Aortic smooth muscle cell (primary cell): Measurements from ENCODE around the gene PNLDC1. TPM values are rescaled to one million over a fixed set of nuclear protein-coding genes. Genes with fewer than 3 reads are reported as not detected.

Experiments
- total RNA-seq: library from RNA; depleted of rRNA; stranded (reverse); fragments of >200 nt; gene quantifications from 2 replicates; pipeline ENCODE4 v1.2.3, GENCODE V29; 2014

The PNLDC1 gene
- not detected in 2 replicates for total RNA-seq

GRCh38 chr6:159800141-159800865 lies at the start of gene PNLDC1:
Gene PNLDC1, plus strand, starts transcription at chr6:159800276. Its CDS starts 32 bp downstream, at chr6:159800308.

GRCh38 chr6:159761873-159762680 lies 38.0 kb upstream of the PNLDC1 start, which contains the start of gene ACAT2:
Gene ACAT2, plus strand, starts transcription at chr6:159762045. Its CDS starts 43 bp downstream, at chr6:159762088.

GRCh38 chr6:159789377-159790148 lies 10.5 kb upstream of the PNLDC1 start, which contains the start of gene TCP1:
Gene TCP1, minus strand, starts transcription at chr6:159789602. Its CDS starts 134 bp downstream, at chr6:159789468.

GRCh38 chr6:159790149-159790955 lies 9.7 kb upstream of the PNLDC1 start, which contains the start of gene MRPL18:
Gene MRPL18, plus strand, starts transcription at chr6:159790467. Its CDS starts 121 bp downstream, at chr6:159790588.

Other genes with a start within 250 kb of the PNLDC1 start
- gene SOD2, start 107.0 kb upstream of the PNLDC1 start, total RNA-seq, result 118 and 186 TPM in 2 replicates
- gene WTAP, start 72.8 kb upstream of the PNLDC1 start, total RNA-seq, result 82.0 and 84.5 TPM in 2 replicates
- 59.5 and 63.2 TPM in 2 replicates for gene ACAT2, start 38.2 kb upstream of the PNLDC1 start, total RNA-seq
- gene TCP1, start 10.7 kb upstream of the PNLDC1 start, total RNA-seq, result 210 and 217 TPM in 2 replicates
- gene MRPL18, start 9.8 kb upstream of the PNLDC1 start, total RNA-seq, result 66.6 and 78.7 TPM in 2 replicates
- gene MAS1, start 90.7 kb downstream of the PNLDC1 start, total RNA-seq, result under 0.01 TPM in 2 replicates
- gene IGF2R, start 168.8 kb downstream of the PNLDC1 start, total RNA-seq, result 191 and 208 TPM in 2 replicates